Vagina (tissue), 2 donors: ENCODE measurements around the gene NDUFS2. TPM values are rescaled to one million over a fixed set of nuclear protein-coding genes. Genes with fewer than 3 reads are reported as not detected.

Experiments used
- DNase-seq, 2 donors: peaks; one replicate each; pipeline ENCODE4 v3.0.0-alpha.2; 2017; ENCODE audit errors: extremely low spot score in 2 of 2
- H3K27ac ChIP-seq: fragments of 200-600 bp; sonication (generic); one replicate; pipeline ENCODE4 v1.5.1; 2019
- H3K27me3 ChIP-seq: fragments of 200-600 bp; sonication (generic); one replicate; pipeline ENCODE4 v1.5.1; 2019
- H3K36me3 ChIP-seq, 2 donors: fragments of 200-600 bp; sonication (generic); one replicate each; pipeline ENCODE4 v1.5.1; 2017 to 2019
- H3K4me1 ChIP-seq: fragments of 200-600 bp; sonication (generic); one replicate; pipeline ENCODE4 v1.5.1; 2019
- H3K4me3 ChIP-seq, 2 donors: fragments of 200-600 bp; sonication (generic); 1 replicate in 1 of 2; 2 replicates in 1 of 2; pipeline ENCODE4 v1.5.1; 2016 to 2019
- H3K9me3 ChIP-seq: fragments of 200-600 bp; sonication (generic); one replicate; pipeline ENCODE4 v1.5.1; 2019
- CTCF ChIP-seq, 3 experiments: fragments of 450-650 bp in 2 of 3; fragments of 200-600 bp in 1 of 3; sonication (generic) in 1 of 3; IDR thresholded peaks; one replicate each; pipeline ENCODE4 v1.5.1; 2017 to 2019; ENCODE audit warnings: antibody characterized with exemption in 3 of 3, mild to moderate bottlenecking in 2 of 3, moderate library complexity in 2 of 3
- POLR2A ChIP-seq, 2 donors: fragments of 450-650 bp; IDR thresholded peaks; one replicate each; pipeline ENCODE4 v1.6.1; 2017; ENCODE audit warnings: antibody characterized with exemption in 2 of 2, mild to moderate bottlenecking in 2 of 2, moderate library complexity in 2 of 2
- POLR2AphosphoS5 ChIP-seq, 2 donors: sonication (generic); formaldehyde crosslinking; IDR thresholded peaks; one replicate each; pipeline ENCODE4 v1.9.0; 2017; ENCODE audit warnings: antibody characterized with exemption in 2 of 2, mild to moderate bottlenecking in 2 of 2, low read depth in 1 of 2; ENCODE audit not compliant: insufficient read depth in 1 of 2
- intact Hi-C: fragments of 100-400 bp; cut with DNase I; formaldehyde crosslinking; loops from one replicate; pipeline ENCODE4 v1.15.1; 2023
- total RNA-seq: library from RNA; depleted of rRNA; stranded (reverse); fragments of >200 nt; gene quantifications from one replicate; pipeline ENCODE4 v1.2.3, GENCODE V29; 2016

The NDUFS2 gene
- total RNA-seq, 1 donor from 2014 or later = 104 TPM

DNA sequence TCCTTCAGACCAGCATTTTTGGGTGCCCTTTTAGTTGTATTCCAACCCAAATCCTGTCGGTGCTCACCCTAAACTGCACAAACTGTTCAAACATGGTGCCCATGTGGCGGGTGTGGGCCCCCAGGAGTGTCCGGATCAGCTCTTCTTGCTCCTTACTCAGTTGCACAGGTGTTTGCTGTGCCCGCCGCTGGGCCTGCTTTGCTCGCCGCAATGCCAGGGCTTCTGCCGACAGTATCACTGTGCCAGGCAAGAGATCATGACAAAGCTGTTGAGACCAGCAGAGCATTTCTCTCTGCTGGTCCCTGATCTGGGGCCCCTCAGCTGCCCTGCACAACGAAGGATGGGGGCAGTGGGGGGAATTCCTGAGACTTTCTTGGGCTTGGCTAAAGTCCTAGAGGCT lies 30.9 kb downstream of the NDUFS2 start:
- Histone ChIP-seq H3K27me3 (no peaks in the 10 kb centered on the region), H3K36me3 (peaks cover 0 to 12% of the 10 kb centered on the region in 2 donors), H3K9me3 (no peaks in the 10 kb centered on the region), H3K4me3 (no peak overlapping the region), H3K27ac (no peak overlapping the region), H3K4me1 (peaks cover 1% of the 10 kb centered on the region)
- intact Hi-C loops = no loop called here
- no peak for TF ChIP-seq CTCF (IDR thresholded peaks at IDR 0.05)
- TF ChIP-seq POLR2A (IDR thresholded peaks at IDR 0.05) = no peak
- TF ChIP-seq POLR2AphosphoS5 (IDR thresholded peaks at IDR 0.05; ENCODE audit: insufficient read depth in 1 of 2, low read depth in 1 of 2) = no peak
- no peak for DNase-seq

DNA sequence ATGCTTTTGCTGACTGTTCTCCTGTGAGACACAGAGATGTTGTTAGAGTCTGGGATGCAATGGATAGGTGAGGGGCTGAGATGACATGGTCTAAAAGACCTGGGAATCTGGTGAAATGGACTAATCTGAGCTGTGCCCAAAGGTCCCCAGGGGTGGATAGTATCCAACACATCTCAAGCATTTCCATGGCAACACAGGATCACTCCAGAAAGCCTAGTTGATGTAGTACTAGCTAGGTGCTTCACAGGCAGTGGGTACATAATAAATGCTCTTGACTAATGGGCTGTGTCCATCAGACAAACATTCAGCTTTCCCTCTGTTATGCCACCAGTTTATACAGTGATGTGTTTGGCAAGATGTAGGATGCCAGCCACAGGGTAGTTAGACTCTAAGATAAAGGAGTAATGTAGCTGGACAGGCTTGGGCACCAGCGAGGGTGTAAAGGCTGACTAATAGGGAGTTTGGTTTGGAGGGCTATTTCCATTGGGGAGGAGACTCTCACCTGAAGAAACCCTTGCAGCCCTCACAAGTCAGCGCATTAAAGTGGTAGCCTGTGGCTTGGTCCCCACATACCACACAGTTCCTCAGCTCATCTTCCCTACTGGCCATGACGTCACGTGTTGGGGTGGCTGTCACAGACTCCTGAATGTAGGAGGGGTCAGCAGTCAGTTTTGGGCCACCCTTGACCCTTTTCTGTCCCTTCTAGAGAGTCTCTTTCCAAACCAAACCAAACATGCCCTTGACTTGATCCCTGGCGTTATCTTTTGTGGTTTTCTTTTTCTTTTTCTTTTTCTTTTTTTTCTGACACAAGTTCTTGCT lies 34.0 kb downstream of the NDUFS2 start:
- TF ChIP-seq POLR2AphosphoS5 (IDR thresholded peaks at IDR 0.05; ENCODE audit: insufficient read depth in 1 of 2, low read depth in 1 of 2) (no peak), POLR2A (IDR thresholded peaks at IDR 0.05) (no peak), CTCF (IDR thresholded peaks at IDR 0.05) (no peak)
- H3K36me3 ChIP-seq = no peaks in the 10 kb centered on the region
- no peak overlapping the region for H3K4me3 ChIP-seq
- DNase-seq = no peak
- intact Hi-C loops = no loop called here
- no peaks in the 10 kb centered on the region for H3K27me3 ChIP-seq
- no peaks in the 10 kb centered on the region for H3K4me1 ChIP-seq
- H3K9me3 ChIP-seq = no peaks in the 10 kb centered on the region
- H3K27ac ChIP-seq = no peak overlapping the region

GRCh38 chr1:161238039-161238473 lies 35.9 kb downstream of the NDUFS2 start, which contains the start of gene NR1I3:
Gene NR1I3 (minus strand): TSS chr1:161238203. CDS start chr1:161236565, 1,638 bp downstream.
- Histone ChIP-seq H3K4me1 (no peaks in the 10 kb centered on the region), H3K27me3 (no peaks in the 10 kb centered on the region), H3K27ac (no peak within 1 kb of the TSS), H3K9me3 (no peaks in the 10 kb centered on the region), H3K36me3 (no peaks in the 10 kb centered on the region), H3K4me3 (no peak within 1 kb of the TSS)
- no peak for TF ChIP-seq POLR2AphosphoS5 (IDR thresholded peaks at IDR 0.05; ENCODE audit: insufficient read depth in 1 of 2, low read depth in 1 of 2)
- TF ChIP-seq CTCF (IDR thresholded peaks at IDR 0.05) = no peak
- TF ChIP-seq POLR2A (IDR thresholded peaks at IDR 0.05) = no peak
- no peak for DNase-seq
- intact Hi-C loops = no loop called here

DNA sequence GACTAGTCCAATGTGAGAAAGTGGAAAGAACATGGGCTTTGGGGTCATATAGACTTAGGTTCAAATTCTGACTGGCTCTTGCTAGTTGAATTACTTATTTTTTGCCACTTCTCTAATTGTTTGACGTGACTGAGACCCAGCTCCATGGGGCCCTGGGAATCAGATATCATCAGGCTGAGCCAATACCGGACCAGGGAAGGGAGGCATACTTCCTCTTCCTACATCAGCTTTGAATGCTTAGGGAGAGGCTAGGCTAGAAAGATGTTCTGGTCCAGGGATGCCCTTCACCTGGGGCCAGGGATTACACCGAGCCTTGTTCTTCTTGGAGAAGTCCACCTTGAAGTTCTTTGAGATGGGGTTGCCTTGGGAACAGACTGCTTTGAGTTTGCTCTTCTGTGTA lies 39.5 kb downstream of the NDUFS2 start:
- no peak overlapping the region for H3K27ac ChIP-seq
- no peaks in the 10 kb centered on the region for H3K27me3 ChIP-seq
- H3K36me3 ChIP-seq = no peaks in the 10 kb centered on the region
- intact Hi-C loops = no loop called here
- H3K4me1 ChIP-seq = no peaks in the 10 kb centered on the region
- H3K9me3 ChIP-seq = no peaks in the 10 kb centered on the region
- H3K4me3 ChIP-seq = no peak overlapping the region
- no peak for DNase-seq
- TF ChIP-seq POLR2A (IDR thresholded peaks at IDR 0.05) (no peak), CTCF (IDR thresholded peaks at IDR 0.05) (no peak), POLR2AphosphoS5 (IDR thresholded peaks at IDR 0.05; ENCODE audit: insufficient read depth in 1 of 2, low read depth in 1 of 2) (no peak)

- DNase-seq = no peak
- H3K36me3 ChIP-seq = no peaks in the 10 kb centered on the region
- no peaks in the 10 kb centered on the region for H3K9me3 ChIP-seq
- no peaks in the 10 kb centered on the region for H3K4me1 ChIP-seq
- no peak for TF ChIP-seq POLR2A (IDR thresholded peaks at IDR 0.05)
- TF ChIP-seq POLR2AphosphoS5 (IDR thresholded peaks at IDR 0.05; ENCODE audit: insufficient read depth in 1 of 2, low read depth in 1 of 2) = no peak
- no peak overlapping the region for H3K27ac ChIP-seq
- intact Hi-C loops = no loop called here
- H3K27me3 ChIP-seq = no peaks in the 10 kb centered on the region
- H3K4me3 ChIP-seq = no peak overlapping the region
These were observed 40.1 kb downstream of the NDUFS2 start for GRCh38 chr1:161242313-161242712.
